Activated naive CD8-positive, alpha-beta T cell treated with anti-CD3 and anti-CD28 coated beads, Interleukin-2, amount 50 U/mL, for 24 hours (primary cell): ENCODE measurements around the gene SLC25A29.

ENCODE experiments used
- ATAC-seq: fragments of 150-1000 bp; cut with Tn5 transposase; one replicate; pipeline ENCODE4 v1.10.0; 2021
- DNase-seq: peaks from one replicate; pipeline ENCODE4 v3.0.0; 2021
- H3K27ac Mint-ChIP-seq: one replicate; pipeline ENCODE4 v1.8.0; 2021; ENCODE audit warnings: mild to moderate bottlenecking, mixed read lengths
- H3K27me3 Mint-ChIP-seq: one replicate; pipeline ENCODE4 v1.8.0; 2021; ENCODE audit warnings: mixed read lengths
- H3K36me3 Mint-ChIP-seq: one replicate; pipeline ENCODE4 v1.8.0; 2021; ENCODE audit warnings: low read depth, mixed read lengths
- H3K4me1 Mint-ChIP-seq: one replicate; pipeline ENCODE4 v1.8.0; 2021; ENCODE audit warnings: mixed read lengths
- H3K4me3 Mint-ChIP-seq: one replicate; pipeline ENCODE4 v1.8.0; 2021; ENCODE audit warnings: mild to moderate bottlenecking, moderate library complexity, mixed read lengths
- H3K9me3 Mint-ChIP-seq: one replicate; pipeline ENCODE4 v1.8.0; 2021; ENCODE audit warnings: mixed read lengths

Gene SLC25A29

GRCh38 chr14:100339766-100340422, 33.6 kb upstream of the SLC25A29 start:
- Mint-ChIP-seq H3K27me3 (no peaks in the 10 kb centered on the region), H3K36me3 (peaks cover 73% of the 10 kb centered on the region), H3K27ac (peak overlapping the region; percentile 36), H3K4me3 (no peak overlapping the region), H3K4me1 (peaks cover 28% of the 10 kb centered on the region), H3K9me3 (no peaks in the 10 kb centered on the region)
- ATAC-seq (no peak), DNase-seq (peak; percentile 0)

DNA sequence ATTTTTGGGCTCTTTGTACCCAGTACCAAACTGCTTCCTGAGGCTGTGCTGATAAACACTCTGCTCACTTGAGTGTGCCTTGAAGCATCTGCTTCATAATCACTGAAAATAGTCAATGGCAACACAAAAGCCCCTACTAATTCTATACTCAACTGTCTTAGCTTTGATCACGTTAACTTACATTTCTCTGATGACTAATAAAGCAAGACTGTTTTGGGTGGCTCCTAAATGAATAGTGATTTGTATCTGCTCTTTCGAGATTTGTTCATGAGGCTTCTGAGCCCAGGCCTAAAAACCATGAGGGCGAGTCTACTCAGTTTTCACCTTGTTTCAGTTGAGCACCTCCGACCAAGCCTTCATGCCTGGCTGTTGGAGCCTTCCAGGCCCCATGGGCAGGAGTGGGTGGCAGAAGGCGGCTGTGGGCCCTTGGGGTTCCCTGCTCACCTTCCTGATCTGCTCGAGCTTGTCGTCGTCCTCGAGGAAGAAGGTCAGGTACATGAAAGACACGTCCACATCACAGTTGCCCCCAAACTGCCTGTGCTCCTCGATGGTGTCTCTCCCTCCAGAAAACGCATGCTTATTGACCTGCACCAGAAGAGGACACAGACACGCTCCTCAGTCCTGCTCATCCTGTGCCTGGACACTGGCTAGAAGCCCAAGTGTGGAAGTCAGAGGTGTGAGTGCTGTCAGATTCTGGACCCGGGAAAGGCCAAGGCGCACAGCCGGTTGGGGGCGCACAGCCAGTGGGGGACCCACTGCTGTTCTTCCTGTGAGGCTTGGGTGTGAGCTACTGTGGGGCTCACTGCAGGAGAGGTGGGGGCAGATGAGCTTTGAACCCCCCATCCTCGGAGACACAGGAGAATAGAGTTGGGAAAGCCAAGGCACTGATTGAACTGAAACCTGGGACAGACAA, 30.6 kb upstream of the SLC25A29 start:
- no peaks in the 10 kb centered on the region for H3K9me3 Mint-ChIP-seq
- no peak for DNase-seq
- peaks cover 18% of the 10 kb centered on the region for H3K4me1 Mint-ChIP-seq
- peaks cover 69% of the 10 kb centered on the region for H3K36me3 Mint-ChIP-seq
- no peak overlapping the region for H3K27ac Mint-ChIP-seq
- no peak overlapping the region for H3K4me3 Mint-ChIP-seq
- no peaks in the 10 kb centered on the region for H3K27me3 Mint-ChIP-seq
- ATAC-seq, result no peak

DNA sequence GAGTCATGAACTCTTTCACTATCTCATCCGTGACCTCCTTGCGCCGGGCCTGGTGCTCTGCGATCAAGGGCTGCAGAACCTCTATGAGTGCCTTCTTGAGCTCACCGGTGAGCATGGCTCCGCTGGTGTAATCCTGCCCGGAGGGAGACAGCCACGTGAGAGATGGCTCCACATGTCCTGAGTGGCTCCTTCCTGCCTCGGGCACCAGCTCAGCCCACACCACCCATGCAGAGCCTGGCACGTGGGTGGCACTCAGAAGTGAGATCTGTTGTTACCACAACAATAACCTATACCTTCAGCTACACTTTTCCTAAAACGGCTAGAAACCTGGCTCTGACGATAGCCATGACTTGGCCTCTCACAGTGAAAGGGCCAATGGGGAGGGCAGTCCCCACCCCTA, 28.7 kb upstream of the SLC25A29 start:
- Mint-ChIP-seq H3K36me3 (peaks cover 52% of the 10 kb centered on the region), H3K27ac (no peak overlapping the region), H3K27me3 (no peaks in the 10 kb centered on the region), H3K4me1 (peaks cover 2% of the 10 kb centered on the region), H3K9me3 (no peaks in the 10 kb centered on the region), H3K4me3 (no peak overlapping the region)
- ATAC-seq (no peak), DNase-seq (no peak)

DNA sequence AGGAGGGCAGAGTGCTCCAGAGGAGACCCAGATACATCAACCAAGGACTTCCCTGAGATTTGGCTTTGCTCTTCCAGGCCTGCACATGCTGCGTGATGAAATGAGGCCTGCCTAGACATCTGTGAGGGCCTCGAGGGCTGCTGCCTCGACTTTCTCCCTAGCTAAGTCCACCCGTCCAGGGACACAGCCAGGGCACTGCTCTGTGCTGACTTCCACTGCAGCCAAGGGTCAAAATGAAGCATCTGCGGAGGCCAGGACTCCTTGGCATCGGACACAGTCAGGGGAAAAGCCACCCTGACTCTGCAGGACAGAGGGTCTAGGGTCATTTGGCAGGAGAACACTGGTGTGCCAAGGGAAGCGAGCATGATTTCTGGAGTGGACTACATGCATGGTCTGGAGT, 27.6 kb upstream of the SLC25A29 start:
- Mint-ChIP-seq H3K27ac (no peak overlapping the region), H3K4me3 (no peak overlapping the region)

DNA sequence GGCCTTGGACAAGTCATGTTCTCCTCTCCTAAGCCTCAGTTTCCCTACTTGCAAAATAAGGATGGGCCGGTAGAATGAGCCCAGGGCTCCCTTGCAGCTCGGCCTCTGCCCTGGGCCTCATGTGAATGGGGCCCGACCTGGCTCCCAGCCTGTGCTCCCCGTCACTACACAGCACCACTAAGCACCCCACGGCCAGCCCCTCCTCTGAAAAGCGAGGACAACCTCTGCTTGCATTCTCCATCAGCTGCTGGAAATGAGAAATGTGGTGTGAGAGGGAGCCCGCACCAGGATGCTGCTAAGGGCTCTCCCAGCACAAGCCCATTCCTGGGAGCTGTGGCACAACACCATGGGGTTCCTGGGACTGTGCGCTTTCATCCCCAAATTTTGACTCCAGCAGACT, 27.1 kb upstream of the SLC25A29 start:
- ATAC-seq, result no peak
- no peak for DNase-seq
- no peaks in the 10 kb centered on the region for H3K9me3 Mint-ChIP-seq
- no peak overlapping the region for H3K27ac Mint-ChIP-seq
- no peaks in the 10 kb centered on the region for H3K27me3 Mint-ChIP-seq
- peaks cover 43% of the 10 kb centered on the region for H3K36me3 Mint-ChIP-seq
- peaks cover 2% of the 10 kb centered on the region for H3K4me1 Mint-ChIP-seq
- no peak overlapping the region for H3K4me3 Mint-ChIP-seq

More for the DNA sequence above, 27.6 kb upstream of the SLC25A29 start:
- no peaks in the 10 kb centered on the region for H3K27me3 Mint-ChIP-seq
- DNase-seq (no peak), ATAC-seq (no peak)
- no peaks in the 10 kb centered on the region for H3K9me3 Mint-ChIP-seq
- peaks cover 2% of the 10 kb centered on the region for H3K4me1 Mint-ChIP-seq
- H3K36me3 Mint-ChIP-seq, result peaks cover 46% of the 10 kb centered on the region

DNA sequence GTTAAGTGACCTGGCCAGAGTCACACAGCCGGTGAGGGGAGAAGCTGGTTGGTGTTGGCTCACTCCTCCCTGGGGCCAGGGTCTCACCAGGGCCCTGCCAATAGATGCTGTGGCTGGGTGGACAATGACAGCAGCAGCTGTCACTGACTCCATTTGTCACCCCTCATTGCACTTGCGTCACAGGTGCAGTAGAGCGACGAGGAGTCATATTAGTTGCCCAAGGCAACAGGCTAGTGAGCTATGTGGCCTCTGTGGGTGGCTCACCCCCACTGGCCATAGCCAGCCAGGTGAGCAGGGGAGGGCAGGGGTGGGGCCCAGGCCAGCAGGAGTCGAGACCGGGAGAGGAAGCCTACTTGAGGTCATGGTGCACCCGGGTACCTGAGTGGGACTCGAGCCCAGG, 26.6 kb upstream of the SLC25A29 start:
- DNase-seq (no peak), ATAC-seq (no peak)
- H3K9me3 Mint-ChIP-seq, result no peaks in the 10 kb centered on the region
- H3K36me3 Mint-ChIP-seq, result peaks cover 37% of the 10 kb centered on the region
- no peak overlapping the region for H3K27ac Mint-ChIP-seq
- peaks cover 2% of the 10 kb centered on the region for H3K4me1 Mint-ChIP-seq
- H3K4me3 Mint-ChIP-seq, result no peak overlapping the region
- no peaks in the 10 kb centered on the region for H3K27me3 Mint-ChIP-seq

GRCh38 chr14:100332071-100332639, 25.9 kb upstream of the SLC25A29 start:
- DNase-seq (no peak), ATAC-seq (no peak)
- Mint-ChIP-seq H3K9me3 (no peaks in the 10 kb centered on the region), H3K4me3 (no peak overlapping the region), H3K36me3 (peaks cover 34% of the 10 kb centered on the region), H3K4me1 (peaks cover 2% of the 10 kb centered on the region), H3K27me3 (no peaks in the 10 kb centered on the region), H3K27ac (no peak overlapping the region)

- ATAC-seq, result no peak
- H3K27ac Mint-ChIP-seq, result no peak overlapping the region
- no peaks in the 10 kb centered on the region for H3K9me3 Mint-ChIP-seq
- DNase-seq, result no peak
- no peak overlapping the region for H3K4me3 Mint-ChIP-seq
- no peaks in the 10 kb centered on the region for H3K27me3 Mint-ChIP-seq
- H3K36me3 Mint-ChIP-seq, result peaks cover 20% of the 10 kb centered on the region
- no peaks in the 10 kb centered on the region for H3K4me1 Mint-ChIP-seq
These were observed 24.2 kb upstream of the SLC25A29 start for GRCh38 chr14:100330388-100330931.

DNA sequence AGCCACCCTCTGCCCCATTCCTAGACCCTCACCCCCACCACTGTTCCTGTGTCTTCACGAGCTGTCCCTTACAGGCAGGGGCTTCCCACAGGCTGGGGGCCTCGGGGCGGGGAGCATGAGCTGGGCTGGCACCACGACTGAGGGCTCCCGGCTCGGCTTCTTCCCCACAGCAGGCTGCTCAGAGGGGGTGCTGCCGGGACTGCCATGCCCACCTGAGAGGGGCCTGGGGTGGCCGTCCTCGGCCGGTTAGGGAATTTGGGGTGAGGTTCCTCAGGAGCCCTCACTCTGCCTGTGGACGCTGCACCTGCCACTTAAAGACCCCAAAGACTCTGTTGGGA, 23.7 kb upstream of the SLC25A29 start:
- Mint-ChIP-seq H3K27me3 (no peaks in the 10 kb centered on the region), H3K9me3 (no peaks in the 10 kb centered on the region), H3K36me3 (peaks cover 17% of the 10 kb centered on the region), H3K4me3 (no peak overlapping the region), H3K27ac (no peak overlapping the region), H3K4me1 (no peaks in the 10 kb centered on the region)
- DNase-seq, result no peak
- no peak for ATAC-seq

GRCh38 chr14:100329233-100330006, 23.2 kb upstream of the SLC25A29 start:
- Mint-ChIP-seq H3K27me3 (no peaks in the 10 kb centered on the region), H3K4me1 (no peaks in the 10 kb centered on the region), H3K36me3 (peaks cover 12% of the 10 kb centered on the region), H3K4me3 (no peak overlapping the region), H3K27ac (no peak overlapping the region), H3K9me3 (no peaks in the 10 kb centered on the region)
- DNase-seq (no peak), ATAC-seq (no peak)

GRCh38 chr14:100328495-100329163, 22.4 kb upstream of the SLC25A29 start:
- ATAC-seq (no peak), DNase-seq (no peak)
- H3K4me3 Mint-ChIP-seq, result no peak overlapping the region
- peaks cover 7% of the 10 kb centered on the region for H3K36me3 Mint-ChIP-seq
- H3K4me1 Mint-ChIP-seq, result no peaks in the 10 kb centered on the region
- H3K9me3 Mint-ChIP-seq, result no peaks in the 10 kb centered on the region
- no peak overlapping the region for H3K27ac Mint-ChIP-seq
- H3K27me3 Mint-ChIP-seq, result no peaks in the 10 kb centered on the region

GRCh38 chr14:100327128-100327527, 20.9 kb upstream of the SLC25A29 start:
- no peaks in the 10 kb centered on the region for H3K9me3 Mint-ChIP-seq
- H3K27me3 Mint-ChIP-seq, result no peaks in the 10 kb centered on the region
- no peak overlapping the region for H3K4me3 Mint-ChIP-seq
- DNase-seq, result no peak
- no peak for ATAC-seq
- H3K36me3 Mint-ChIP-seq, result peaks cover 3% of the 10 kb centered on the region
- no peaks in the 10 kb centered on the region for H3K4me1 Mint-ChIP-seq
- H3K27ac Mint-ChIP-seq, result no peak overlapping the region

DNA sequence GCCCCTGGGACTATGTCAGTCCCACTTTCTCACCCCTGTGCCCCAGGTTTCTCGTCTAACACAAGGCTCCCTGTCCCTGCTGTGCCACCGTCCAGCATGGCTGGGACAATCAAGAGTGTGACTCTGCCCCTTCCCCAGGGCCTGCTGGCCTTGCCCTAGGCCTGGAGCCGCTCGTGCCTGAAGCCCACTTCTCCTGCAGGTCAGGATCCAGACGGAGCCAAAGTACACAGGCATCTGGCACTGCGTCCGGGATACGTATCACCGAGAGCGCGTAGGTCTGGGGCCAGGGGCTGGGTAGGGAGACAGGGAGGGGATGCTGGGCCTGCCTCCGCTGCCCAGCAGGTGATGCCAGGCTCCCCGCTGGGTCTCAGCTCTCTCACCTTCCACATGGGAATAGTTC, 19.7 kb upstream of the SLC25A29 start:
- H3K4me1 Mint-ChIP-seq, result no peaks in the 10 kb centered on the region
- ATAC-seq (no peak), DNase-seq (no peak)
- no peak overlapping the region for H3K4me3 Mint-ChIP-seq
- H3K36me3 Mint-ChIP-seq, result no peaks in the 10 kb centered on the region
- no peaks in the 10 kb centered on the region for H3K27me3 Mint-ChIP-seq
- no peak overlapping the region for H3K27ac Mint-ChIP-seq
- H3K9me3 Mint-ChIP-seq, result no peaks in the 10 kb centered on the region

- Mint-ChIP-seq H3K9me3 (no peaks in the 10 kb centered on the region), H3K27me3 (no peaks in the 10 kb centered on the region), H3K4me3 (no peak overlapping the region), H3K4me1 (no peaks in the 10 kb centered on the region), H3K27ac (no peak overlapping the region), H3K36me3 (no peaks in the 10 kb centered on the region)
- DNase-seq, result no peak
- no peak for ATAC-seq
These were observed 19.0 kb upstream of the SLC25A29 start for GRCh38 chr14:100325231-100325632.
